Esophagus muscularis mucosa (tissue), 4 donors: ENCODE results near the gene SLC38A8. TPM values are rescaled to one million over a fixed set of nuclear protein-coding genes. Genes with fewer than 3 reads are reported as not detected.

Experiments used
- DNase-seq: peaks from one replicate; pipeline ENCODE4 v3.0.0-alpha.2; 2017; ENCODE audit errors: extremely low spot score
- H3K27ac ChIP-seq, 4 donors: fragments of 200-600 bp; sonication (generic); replicated peaks in 1 of 4; 1 replicate in 3 of 4; 2 replicates in 1 of 4; pipeline ENCODE4 v1.5.1; 2016 to 2019; ENCODE audit warnings: mild to moderate bottlenecking in 1 of 4
- H3K27me3 ChIP-seq, 4 donors: fragments of 200-600 bp; sonication (generic); one replicate each; pipeline versions ENCODE4 v1.5.1 to v1.6.0; 2016 to 2019
- H3K36me3 ChIP-seq, 4 donors: fragments of 200-600 bp; sonication (generic); one replicate each; pipeline ENCODE4 v1.5.1; 2016 to 2019
- H3K4me1 ChIP-seq, 4 donors: fragments of 200-600 bp; sonication (generic); one replicate each; pipeline ENCODE4 v1.5.1; 2016 to 2019
- H3K4me3 ChIP-seq, 4 donors: fragments of 200-600 bp; sonication (generic); 1 replicate in 2 of 4; 2 replicates in 2 of 4; pipeline ENCODE4 v1.5.1; 2016 to 2019; ENCODE audit warnings: mild to moderate bottlenecking in 4 of 4, moderate library complexity in 1 of 4
- H3K9me3 ChIP-seq, 4 donors: fragments of 200-600 bp; sonication (generic); 1 replicate in 3 of 4; 2 replicates in 1 of 4; pipeline ENCODE4 v1.5.1; 2016 to 2019
- EP300 ChIP-seq: sonication (generic); formaldehyde crosslinking; IDR thresholded peaks from one replicate; pipeline ENCODE4 v1.6.1; 2017; ENCODE audit warnings: antibody characterized with exemption
- POLR2A ChIP-seq: fragments of 450-650 bp; IDR thresholded peaks from one replicate; pipeline ENCODE4 v1.6.1; 2017; ENCODE audit warnings: antibody characterized with exemption, moderate library complexity, mild to moderate bottlenecking, low read depth
- POLR2AphosphoS5 ChIP-seq, 2 donors: sonication (generic); formaldehyde crosslinking; IDR thresholded peaks; one replicate each; pipeline ENCODE4 v1.6.1; 2017; ENCODE audit warnings: antibody characterized with exemption in 2 of 2
- WGBS: methylation state at CpG from one replicate; pipeline ENCODE4 v1.1.5; 2018; 5-methylcytosine and 5-hydroxymethylcytosine counted together
- intact Hi-C: fragments of 100-400 bp; cut with DNase I; formaldehyde crosslinking; loops from one replicate; pipeline ENCODE4 v1.15.1; 2023
- total RNA-seq, 4 donors: library from RNA; depleted of rRNA; stranded (reverse); fragments of >200 nt; gene quantifications; one replicate each; pipeline versions ENCODE4 v1.1.0 to v1.2.1, GENCODE V29; 2016
- TF ChIP-seq, protein P1 (sequence below), 3 experiments: fragments of 200-600 bp in 2 of 3; fragments of 450-650 bp in 1 of 3; sonication (generic) in 2 of 3; IDR thresholded peaks; one replicate each; pipeline ENCODE4 v1.5.1; 2017 to 2019; ENCODE audit warnings: antibody characterized with exemption in 3 of 3, mild to moderate bottlenecking in 2 of 3, moderate library complexity in 1 of 3

The SLC38A8 gene
- not detected for total RNA-seq

DNA sequence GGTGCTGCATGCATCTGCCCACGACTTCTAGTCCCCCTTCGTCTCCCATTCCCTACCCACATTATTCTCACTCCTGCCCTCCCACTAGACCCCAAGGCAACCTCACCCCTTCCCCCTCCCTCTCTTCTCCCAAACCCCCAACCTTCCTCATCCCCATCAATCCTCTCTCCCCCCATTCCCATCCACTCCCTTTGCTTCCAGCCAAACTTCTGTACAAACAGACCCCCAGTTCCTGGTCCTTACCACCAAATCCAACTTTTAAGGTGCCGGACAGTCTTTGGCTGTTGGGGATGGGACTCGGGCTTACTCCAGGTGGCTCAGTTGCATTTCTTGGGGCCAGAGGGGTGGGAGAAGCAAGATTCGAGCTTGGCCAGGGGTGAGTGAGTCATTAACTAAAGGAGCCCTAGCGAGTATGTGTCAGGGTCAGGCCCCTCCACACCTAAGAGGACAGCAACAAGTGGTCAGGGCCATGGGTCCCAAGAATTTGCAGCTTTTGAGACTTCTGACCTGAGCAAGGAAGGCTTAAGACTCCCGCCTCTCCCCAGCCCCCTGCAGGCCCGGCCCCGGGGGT, at the start of gene SLC38A8:
Gene SLC38A8 (minus strand): TSS at position 488 of the 571 bp plus-strand sequence. CDS start 638 bp downstream, outside the sequence.
- Histone ChIP-seq H3K36me3 (peaks cover 0 to 2% (median 0%) of the 10 kb centered on the region in 4 donors), H3K9me3 (no peaks in the 10 kb centered on the region), H3K4me1 (peaks cover 0 to 4% (median 0%) of the 10 kb centered on the region in 4 donors), H3K27ac (no peak within 1 kb of the TSS), H3K4me3 (no peak within 1 kb of the TSS), H3K27me3 (peaks cover 0 to 26% (median 0%) of the 10 kb centered on the region in 4 donors)
- no peak for DNase-seq
- TF ChIP-seq EP300: no peak
- TF ChIP-seq POLR2A: no peak
- TF ChIP-seq, protein P1, sequence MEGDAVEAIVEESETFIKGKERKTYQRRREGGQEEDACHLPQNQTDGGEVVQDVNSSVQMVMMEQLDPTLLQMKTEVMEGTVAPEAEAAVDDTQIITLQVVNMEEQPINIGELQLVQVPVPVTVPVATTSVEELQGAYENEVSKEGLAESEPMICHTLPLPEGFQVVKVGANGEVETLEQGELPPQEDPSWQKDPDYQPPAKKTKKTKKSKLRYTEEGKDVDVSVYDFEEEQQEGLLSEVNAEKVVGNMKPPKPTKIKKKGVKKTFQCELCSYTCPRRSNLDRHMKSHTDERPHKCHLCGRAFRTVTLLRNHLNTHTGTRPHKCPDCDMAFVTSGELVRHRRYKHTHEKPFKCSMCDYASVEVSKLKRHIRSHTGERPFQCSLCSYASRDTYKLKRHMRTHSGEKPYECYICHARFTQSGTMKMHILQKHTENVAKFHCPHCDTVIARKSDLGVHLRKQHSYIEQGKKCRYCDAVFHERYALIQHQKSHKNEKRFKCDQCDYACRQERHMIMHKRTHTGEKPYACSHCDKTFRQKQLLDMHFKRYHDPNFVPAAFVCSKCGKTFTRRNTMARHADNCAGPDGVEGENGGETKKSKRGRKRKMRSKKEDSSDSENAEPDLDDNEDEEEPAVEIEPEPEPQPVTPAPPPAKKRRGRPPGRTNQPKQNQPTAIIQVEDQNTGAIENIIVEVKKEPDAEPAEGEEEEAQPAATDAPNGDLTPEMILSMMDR (IDR thresholded peaks at IDR 0.05): no peak
- TF ChIP-seq POLR2AphosphoS5 (IDR thresholded peaks at IDR 0.05): no peak
- WGBS: 73% methylated on average over 6 of the region's 9 CpGs
- intact Hi-C loops: no loop called here

DNA sequence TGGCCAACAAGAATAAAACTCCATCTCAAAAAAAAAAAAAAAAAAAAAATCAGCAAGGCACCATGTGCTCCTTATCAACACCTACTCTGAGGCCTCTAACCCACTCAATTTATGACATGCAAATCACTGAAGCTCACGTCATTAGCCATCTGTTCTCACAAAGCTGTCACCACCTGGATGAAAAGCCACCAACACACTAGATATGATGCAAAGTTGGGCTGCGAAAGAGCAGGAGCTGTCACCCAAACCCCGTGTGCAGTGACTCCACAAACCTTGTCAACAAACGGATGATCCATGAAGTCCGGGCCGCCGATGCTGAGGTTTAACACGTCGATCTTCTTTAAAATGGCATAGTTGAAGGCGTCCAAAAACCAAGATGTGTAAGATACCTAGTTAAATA, 48.9 kb upstream of the SLC38A8 start:
- no peak overlapping the region for H3K4me3 ChIP-seq
- WGBS: 86% methylated on average over 10 of the region's 10 CpGs
- no peak overlapping the region for H3K27ac ChIP-seq
- DNase-seq: no peak
- peaks cover 83 to 96% (median 93%) of the 10 kb centered on the region in 4 donors for H3K36me3 ChIP-seq
- TF ChIP-seq POLR2AphosphoS5 (IDR thresholded peaks at IDR 0.05): no peak
- TF ChIP-seq EP300: no peak
- TF ChIP-seq, protein P1 (IDR thresholded peaks at IDR 0.05): no peak
- no peak for TF ChIP-seq POLR2A
- no peaks in the 10 kb centered on the region for H3K27me3 ChIP-seq
- intact Hi-C loops: no loop called here
- no peaks in the 10 kb centered on the region for H3K4me1 ChIP-seq
- H3K9me3 ChIP-seq: no peaks in the 10 kb centered on the region

DNA sequence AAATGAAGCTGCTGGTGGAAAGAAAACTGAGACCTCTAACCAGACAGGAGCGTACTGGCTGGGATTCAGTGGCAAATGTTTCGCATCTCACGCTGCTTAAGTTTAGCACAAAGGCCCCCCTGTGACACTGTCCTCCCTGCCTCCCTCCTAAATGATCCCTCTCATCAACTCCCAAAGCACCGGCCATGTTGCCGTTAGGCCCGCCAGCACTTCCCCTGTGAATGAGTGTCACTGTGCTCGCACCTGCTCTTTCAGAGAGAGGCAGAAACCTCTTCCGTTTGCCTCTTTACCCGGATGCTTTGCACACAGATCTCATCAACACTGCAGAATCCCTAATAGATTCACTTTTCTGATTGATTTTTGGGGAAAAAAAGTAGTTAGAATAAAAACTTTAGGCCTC, 47.6 kb upstream of the SLC38A8 start:
- no peak overlapping the region for H3K27ac ChIP-seq
- WGBS: 87% methylated on average over 9 of the region's 9 CpGs

DNA sequence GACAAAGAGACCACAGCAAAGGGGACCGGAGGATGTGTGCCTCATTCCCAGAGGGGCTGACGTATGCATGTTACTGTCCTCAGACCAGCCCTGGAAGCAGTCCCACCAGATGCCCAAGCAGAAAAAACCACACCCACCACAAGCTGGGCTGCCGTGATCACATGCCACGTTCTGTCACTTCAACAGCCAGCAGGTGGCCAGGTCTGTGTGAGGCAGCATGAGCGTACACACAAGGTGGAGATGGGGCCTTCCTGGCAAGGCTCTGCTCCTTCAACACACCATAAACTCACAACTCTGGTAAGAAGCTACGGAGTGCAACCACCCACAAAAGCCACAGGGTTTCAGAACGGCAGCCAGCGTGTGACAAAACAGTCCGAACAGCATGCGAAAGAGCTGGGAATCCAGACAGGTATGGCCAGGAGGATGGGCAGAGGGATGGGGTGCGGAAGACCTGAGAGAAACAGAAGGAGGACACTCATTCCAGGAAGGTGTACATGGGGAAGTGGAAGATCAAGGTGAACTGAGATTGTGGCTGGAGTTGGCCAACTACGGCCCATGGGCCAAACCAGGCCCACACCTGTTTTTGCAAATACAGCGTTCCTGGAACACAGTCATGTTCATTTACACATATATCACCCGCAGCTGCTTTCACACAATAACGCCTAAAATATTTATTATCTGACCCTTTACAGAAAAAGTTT, 46.2 kb upstream of the SLC38A8 start:
- Histone ChIP-seq H3K9me3 (no peaks in the 10 kb centered on the region), H3K27me3 (no peaks in the 10 kb centered on the region), H3K36me3 (peaks cover 68 to 100% (median 88%) of the 10 kb centered on the region in 4 donors), H3K4me1 (no peaks in the 10 kb centered on the region), H3K4me3 (no peak overlapping the region), H3K27ac (no peak overlapping the region)
- TF ChIP-seq EP300 (no peak), POLR2A (no peak), POLR2AphosphoS5 (IDR thresholded peaks at IDR 0.05) (no peak)
- TF ChIP-seq, protein P1 (IDR thresholded peaks at IDR 0.05): no peak
- 83% methylated on average over 15 of the region's 15 CpGs for WGBS
- no peak for DNase-seq
- intact Hi-C loops: no loop called here

More for the DNA sequence above, 47.6 kb upstream of the SLC38A8 start:
- Histone ChIP-seq H3K27me3 (no peaks in the 10 kb centered on the region), H3K9me3 (no peaks in the 10 kb centered on the region), H3K36me3 (peaks cover 81 to 100% (median 92%) of the 10 kb centered on the region in 4 donors), H3K4me3 (no peak overlapping the region), H3K4me1 (no peaks in the 10 kb centered on the region)
- TF ChIP-seq POLR2AphosphoS5 (IDR thresholded peaks at IDR 0.05) (no peak), POLR2A (no peak), EP300 (no peak)
- TF ChIP-seq, protein P1 (IDR thresholded peaks at IDR 0.05): no peak
- intact Hi-C loops: no loop called here
- DNase-seq: no peak
